HepG2 (cell line): ENCODE data around the gene DDX1. TPM values are rescaled to one million over a fixed set of nuclear protein-coding genes. Genes with fewer than 3 reads are reported as not detected.

Source experiments
- ATAC-seq: fragments of 200-7000 bp; cut with Tn5 transposase; 3 replicates; pipeline ENCODE4 v1.9.1; 2020; ENCODE audit warnings: mild to moderate bottlenecking, moderate library complexity
- BruUV-seq: library from RNA; stranded (reverse); fragments of 400-500 nt; replicated peaks from 2 replicates; lab custom pipeline; 2021; lab: Mats Ljungman, UMichigan
- CTCF ChIA-PET: fragments of 300-600 bp; formaldehyde crosslinking; extraction: SDS; loops from one replicate; lab custom pipeline; 2021; ENCODE audit warnings: low total read pairs, inconsistent platforms, low intra/inter-chr PET ratio; lab: Yijun Ruan, JAX
- POLR2A ChIA-PET: fragments of 350-600 bp; sonication (Branson Sonifier 250); formaldehyde crosslinking; loops from one replicate; lab custom pipeline; 2020; ENCODE audit warnings: antibody characterized with exemption, inconsistent platforms; lab: Yijun Ruan, JAX
- DNase-seq: peaks from one replicate; pipeline ENCODE4 v3.0.0-alpha.2; 2015; ENCODE audit warnings: low spot score
- FAIRE-seq: peaks from 3 replicates; lab custom pipeline; 2011; peaks lifted over from hg19 to GRCh38; lab: Jason Lieb, UNC
- H2AFZ ChIP-seq: one replicate; pipeline ENCODE4 v1.6.1; 2011; ENCODE audit warnings: low read length, inconsistent platforms
- H3K27ac ChIP-seq: fragments of 300-600 bp; 3 replicates; pipeline ENCODE4 v1.8.0; 2011; ENCODE audit warnings: mixed run types, mild to moderate bottlenecking, mixed read lengths, low read length, inconsistent platforms; ENCODE audit not compliant: insufficient read depth; ENCODE audit errors: extremely low read length
- H3K27me3 ChIP-seq, 2 experiments: fragments of 200-600 bp in 1 of 2; 2 replicates in 1 of 2; 3 replicates in 1 of 2; pipeline versions ENCODE4 v1.6.0 to v1.8.0; 2011; ENCODE audit warnings: low read length in 2 of 2, mild to moderate bottlenecking in 2 of 2, moderate library complexity in 2 of 2, inconsistent platforms in 1 of 2; ENCODE audit not compliant: insufficient read depth in 2 of 2, control insufficient read depth in 1 of 2
- H3K36me3 ChIP-seq, 2 experiments: fragments of 200-600 bp in 1 of 2; replicated peaks in 1 of 2; 2 replicates in 1 of 2; 3 replicates in 1 of 2; pipeline versions ENCODE4 v1.5.1 to v1.8.0; 2011; ENCODE audit warnings: low read length in 2 of 2, inconsistent platforms in 1 of 2; ENCODE audit not compliant: insufficient read depth in 2 of 2, control insufficient read depth in 1 of 2
- H3K4me1 ChIP-seq: 2 replicates; pipeline ENCODE4 v1.5.1; 2012; ENCODE audit warnings: low read length, inconsistent platforms; ENCODE audit not compliant: insufficient read depth
- H3K4me2 ChIP-seq: 2 replicates; pipeline ENCODE4 v1.6.0; 2011; ENCODE audit warnings: low read depth, low read length, inconsistent platforms
- H3K4me3 ChIP-seq, 3 experiments: fragments of 200-600 bp in 1 of 3; sonication (generic), shearing (Covaris generic) in 1 of 3; replicated peaks in 1 of 3; 2 replicates each; pipeline ENCODE4 v1.5.1; 2011 to 2016; ENCODE audit warnings: low read length in 3 of 3, inconsistent platforms in 2 of 3, low read depth in 2 of 3, mild to moderate bottlenecking in 2 of 3, control low read depth in 1 of 3, mixed read lengths in 1 of 3; ENCODE audit not compliant: insufficient read depth in 1 of 3
- H3K79me2 ChIP-seq: one replicate; pipeline ENCODE4 v1.6.1; 2011; ENCODE audit warnings: low read length, inconsistent platforms; ENCODE audit not compliant: insufficient read depth
- H3K9ac ChIP-seq: 2 replicates; pipeline ENCODE4 v1.6.0; 2011; ENCODE audit warnings: mild to moderate bottlenecking, low read depth, low read length, inconsistent platforms; ENCODE audit not compliant: insufficient read depth
- H3K9me3 ChIP-seq: 2 replicates; pipeline ENCODE4 v1.5.1; 2012; ENCODE audit warnings: mild to moderate bottlenecking, low read length
- H4K20me1 ChIP-seq: 2 replicates; pipeline ENCODE4 v1.6.0; 2011; ENCODE audit warnings: inconsistent platforms, mild to moderate bottlenecking, low read length, moderate library complexity; ENCODE audit not compliant: insufficient read depth
- HDAC6 ChIP-seq: fragments of 200-600 bp; sonication (generic); IDR thresholded peaks from 2 replicates; pipeline ENCODE4 v1.7.0; 2017; ENCODE audit warnings: mild to moderate bottlenecking, antibody characterized with exemption, low read length, low read depth
- HNRNPL ChIP-seq: fragments of 200-400 bp; formaldehyde crosslinking; IDR thresholded peaks from 2 replicates; pipeline ENCODE4 v1.6.1; 2017; ENCODE audit warnings: mild to moderate bottlenecking, low read depth, low read length
- LCORL ChIP-seq, 2 experiments: fragments of 450-650 bp in 1 of 2; sonication (generic) in 1 of 2; formaldehyde crosslinking in 1 of 2; IDR thresholded peaks; 2 replicates each; pipeline versions ENCODE4 v1.5.0 to v1.6.1; 2017 to 2020; ENCODE audit warnings: antibody characterized with exemption in 1 of 2, missing genetic modification reagents in 1 of 2
- MYNN ChIP-seq: sonication (generic); formaldehyde crosslinking; IDR thresholded peaks from 2 replicates; pipeline ENCODE4 v1.4.0; 2020; ENCODE audit warnings: mild to moderate bottlenecking, low read depth, missing genetic modification reagents
- ONECUT2 ChIP-seq: sonication (generic); formaldehyde crosslinking; IDR thresholded peaks from 2 replicates; pipeline ENCODE4 v1.4.0; 2020; ENCODE audit warnings: missing genetic modification reagents
- POLR2AphosphoS5 ChIP-seq: IDR thresholded peaks from 2 replicates; pipeline ENCODE4 v1.6.1; 2012; ENCODE audit warnings: low read depth, low read length
- PRMT3 ChIP-seq: sonication (generic); formaldehyde crosslinking; IDR thresholded peaks from 2 replicates; pipeline ENCODE4 v1.8.1; 2022; ENCODE audit warnings: low read depth, mild to moderate bottlenecking, moderate library complexity, missing genetic modification reagents, borderline replicate concordance
- REPIN1 ChIP-seq: sonication (generic); formaldehyde crosslinking; IDR thresholded peaks from 2 replicates; pipeline ENCODE4 v1.8.0; 2022; ENCODE audit warnings: missing genetic modification reagents, low read depth, mild to moderate bottlenecking, borderline replicate concordance
- YEATS4 ChIP-seq: sonication (generic); formaldehyde crosslinking; IDR thresholded peaks from 2 replicates; pipeline ENCODE4 v1.4.0; 2020; ENCODE audit warnings: missing genetic modification reagents, borderline replicate concordance
- ZFAT ChIP-seq: sonication (generic); formaldehyde crosslinking; conservative IDR thresholded peaks from 2 replicates; pipeline ENCODE4 v1.8.1; 2023; ENCODE audit warnings: missing genetic modification reagents, inconsistent platforms
- ZFP1 ChIP-seq: IDR thresholded peaks from 2 replicates; pipeline ENCODE4 v1.6.1; 2016
- ZNF335 ChIP-seq: sonication (generic); formaldehyde crosslinking; IDR thresholded peaks from 2 replicates; pipeline ENCODE4 v1.4.0; 2020; ENCODE audit warnings: missing genetic modification reagents
- ZNF337 ChIP-seq: sonication (generic); formaldehyde crosslinking; IDR thresholded peaks from 2 replicates; pipeline ENCODE4 v1.5.1; 2020; ENCODE audit warnings: missing genetic modification reagents, low read depth, mild to moderate bottlenecking, borderline replicate concordance
- ZNF674 ChIP-seq: sonication (generic); formaldehyde crosslinking; IDR thresholded peaks from 2 replicates; pipeline ENCODE4 v1.5.0; 2020; ENCODE audit warnings: low read depth, mild to moderate bottlenecking, missing genetic modification reagents
- ZNF747 ChIP-seq: sonication (generic); formaldehyde crosslinking; IDR thresholded peaks from 2 replicates; pipeline ENCODE4 v1.8.1; 2023; ENCODE audit warnings: missing genetic modification reagents, mild to moderate bottlenecking, borderline replicate concordance
- ZNF839 ChIP-seq: sonication (generic); formaldehyde crosslinking; IDR thresholded peaks from 2 replicates; pipeline ENCODE4 v1.4.0; 2020; ENCODE audit warnings: missing genetic modification reagents, mild to moderate bottlenecking, borderline replicate concordance
- WGBS: methylation state at CpG from one replicate; pipeline ENCODE4 v1.1.6; 2017; ENCODE audit warnings: low lambda C conversion rate; 5-methylcytosine and 5-hydroxymethylcytosine counted together
- in situ Hi-C: cut with HindIII; loops from 2 replicates; pipeline ENCODE4 v1.10.0; 2017; ENCODE audit warnings: low pct_unique_long_range_greater_than_20kb; ENCODE audit not compliant: extremely low pct_ligation_motif_present
- intact Hi-C: fragments of 100-400 bp; cut with micrococcal nuclease; formaldehyde crosslinking; loops from one replicate; pipeline ENCODE4 v1.10.0; 2022; ENCODE audit not compliant: unreplicated experiment
- polyA plus RNA-seq, 8 experiments: library from polyadenylated mRNA; depleted of rRNA in 3 of 8; stranded (reverse) in 7 of 8; unstranded in 1 of 8; fragments of >200 nt; fragmentation: Illumina TruSeq in 4 of 8; extraction: Trizol in 4 of 8; gene quantifications; 2 replicates each; pipeline versions ENCODE4 v1.2.1 to v1.2.3, GENCODE V29; 2011 to 2016; ENCODE audit warnings: low read depth in 4 of 8, missing spikeins in 1 of 8, mixed read lengths in 1 of 8; ENCODE audit not compliant: insufficient read depth in 1 of 8
- total RNA-seq, 5 experiments: library from RNA; depleted of rRNA; stranded (reverse); fragments of >200 nt; fragmentation: Illumina TruSeq; extraction: Trizol; gene quantifications; 2 replicates each; pipeline ENCODE4 v1.2.3, GENCODE V29; 2016; ENCODE audit warnings: low read depth in 1 of 5
- TF ChIP-seq, protein P1 (sequence below): sonication (generic); formaldehyde crosslinking; IDR thresholded peaks from 2 replicates; pipeline ENCODE4 v1.4.0; 2020; ENCODE audit warnings: missing genetic modification reagents, low read depth, mild to moderate bottlenecking, borderline replicate concordance
- TF ChIP-seq, protein P2 (sequence below): IDR thresholded peaks from 2 replicates; pipeline ENCODE4 v1.6.1; 2018; ENCODE audit warnings: missing genetic modification reagents
- TF ChIP-seq, protein P3 (sequence below): sonication (generic); formaldehyde crosslinking; IDR thresholded peaks from 2 replicates; pipeline ENCODE4 v1.5.0; 2020; ENCODE audit warnings: missing genetic modification reagents
- TF ChIP-seq, protein P4 (sequence below): sonication (generic); formaldehyde crosslinking; IDR thresholded peaks from 2 replicates; pipeline ENCODE4 v1.4.0; 2020; ENCODE audit warnings: missing genetic modification reagents

Gene DDX1
- total and polyA plus RNA-seq, 2 of the 13 experiments (the other 11 are each of a cell fraction or from before 2014, with no cell fraction given), result 81.6 to 130 TPM

DNA sequence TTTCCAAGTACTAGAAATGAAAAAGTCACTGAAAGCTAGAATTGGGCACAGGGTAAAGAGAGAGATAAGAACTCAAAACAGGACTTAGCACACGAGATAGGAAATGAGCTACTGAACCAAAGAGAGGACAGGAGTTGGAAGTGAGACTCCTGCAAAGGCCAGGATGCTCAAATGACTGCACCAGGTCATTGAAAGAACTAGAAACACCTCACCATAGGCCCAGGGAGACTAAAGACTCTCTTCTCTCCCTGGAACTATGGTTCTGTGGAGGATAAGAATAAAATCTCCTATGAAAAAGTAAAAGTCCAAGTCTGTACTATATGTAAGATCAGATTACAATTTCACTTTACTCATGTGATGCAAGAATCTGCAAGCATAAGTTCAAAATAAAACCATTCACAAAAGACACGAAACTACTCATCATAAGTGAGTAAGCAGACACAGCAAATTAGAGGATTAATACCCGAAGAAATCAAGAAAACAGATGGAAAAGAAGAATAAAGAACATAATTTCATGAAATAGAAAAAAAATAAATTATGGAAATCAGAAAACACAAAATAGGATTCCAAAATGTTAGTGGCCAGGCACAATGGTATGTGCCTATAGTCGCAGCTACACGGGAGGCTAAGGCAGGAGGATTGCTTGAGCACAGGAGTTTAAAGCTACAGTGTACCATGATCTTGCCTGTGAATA is 37.0 kb upstream of the DDX1 start:
- DNase-seq, result no peak
- ATAC-seq, result no peak
- H3K9me3 ChIP-seq, result no peaks in the 10 kb centered on the region
- no peak overlapping the region for H2AFZ ChIP-seq
- H3K79me2 ChIP-seq, result peaks cover 33% of the 10 kb centered on the region
- CTCF ChIA-PET, result no interaction called here
- no peak overlapping the region for H3K27ac ChIP-seq
- BruUV-seq, result no TSS peak
- H4K20me1 ChIP-seq, result no peaks in the 10 kb centered on the region
- in situ Hi-C loops, result no loop called here
- H3K27me3 ChIP-seq, result no peaks in the 10 kb centered on the region
- peaks cover 3 to 18% of the 10 kb centered on the region in 2 experiments for H3K36me3 ChIP-seq
- H3K4me2 ChIP-seq, result no peak overlapping the region
- TF ChIP-seq ZFAT, result no peak
- TF ChIP-seq ZNF839 (CRISPR knock-in tag), result no peak
- TF ChIP-seq HNRNPL, result no peak
- TF ChIP-seq, protein P1, sequence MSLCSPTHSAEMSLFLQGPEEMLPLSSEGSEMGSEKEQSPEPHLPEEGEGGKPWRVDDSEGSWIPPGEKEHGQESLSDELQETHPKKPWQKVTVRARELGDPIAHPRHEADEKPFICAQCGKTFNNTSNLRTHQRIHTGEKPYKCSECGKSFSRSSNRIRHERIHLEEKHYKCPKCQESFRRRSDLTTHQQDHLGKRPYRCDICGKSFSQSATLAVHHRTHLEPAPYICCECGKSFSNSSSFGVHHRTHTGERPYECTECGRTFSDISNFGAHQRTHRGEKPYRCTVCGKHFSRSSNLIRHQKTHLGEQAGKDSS (CRISPR knock-in tag), result no peak
- TF ChIP-seq ZNF337 (CRISPR knock-in tag), result no peak
- TF ChIP-seq, protein P2, sequence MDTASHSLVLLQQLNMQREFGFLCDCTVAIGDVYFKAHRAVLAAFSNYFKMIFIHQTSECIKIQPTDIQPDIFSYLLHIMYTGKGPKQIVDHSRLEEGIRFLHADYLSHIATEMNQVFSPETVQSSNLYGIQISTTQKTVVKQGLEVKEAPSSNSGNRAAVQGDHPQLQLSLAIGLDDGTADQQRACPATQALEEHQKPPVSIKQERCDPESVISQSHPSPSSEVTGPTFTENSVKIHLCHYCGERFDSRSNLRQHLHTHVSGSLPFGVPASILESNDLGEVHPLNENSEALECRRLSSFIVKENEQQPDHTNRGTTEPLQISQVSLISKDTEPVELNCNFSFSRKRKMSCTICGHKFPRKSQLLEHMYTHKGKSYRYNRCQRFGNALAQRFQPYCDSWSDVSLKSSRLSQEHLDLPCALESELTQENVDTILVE, result no peak
- TF ChIP-seq POLR2AphosphoS5, result no peak
- no peak for TF ChIP-seq YEATS4 (CRISPR knock-in tag)
- no peak for TF ChIP-seq ZNF335 (CRISPR knock-in tag)
- no peak for TF ChIP-seq ZFP1 (CRISPR knock-in tag)
- TF ChIP-seq REPIN1 (CRISPR knock-in tag), result no peak
- no peak for TF ChIP-seq ZNF747 (CRISPR knock-in tag)
- TF ChIP-seq ZNF674, result no peak
- TF ChIP-seq, protein P3, sequence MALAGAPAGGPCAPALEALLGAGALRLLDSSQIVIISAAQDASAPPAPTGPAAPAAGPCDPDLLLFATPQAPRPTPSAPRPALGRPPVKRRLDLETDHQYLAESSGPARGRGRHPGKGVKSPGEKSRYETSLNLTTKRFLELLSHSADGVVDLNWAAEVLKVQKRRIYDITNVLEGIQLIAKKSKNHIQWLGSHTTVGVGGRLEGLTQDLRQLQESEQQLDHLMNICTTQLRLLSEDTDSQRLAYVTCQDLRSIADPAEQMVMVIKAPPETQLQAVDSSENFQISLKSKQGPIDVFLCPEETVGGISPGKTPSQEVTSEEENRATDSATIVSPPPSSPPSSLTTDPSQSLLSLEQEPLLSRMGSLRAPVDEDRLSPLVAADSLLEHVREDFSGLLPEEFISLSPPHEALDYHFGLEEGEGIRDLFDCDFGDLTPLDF (CRISPR knock-in tag), result no peak
- no peak for TF ChIP-seq LCORL (IDR thresholded peaks at IDR 0.05)
- no peak for TF ChIP-seq LCORL (CRISPR knock-in tag; IDR thresholded peaks at IDR 0.05)
- no peak for TF ChIP-seq HDAC6
- TF ChIP-seq ONECUT2 (CRISPR knock-in tag), result no peak
- TF ChIP-seq, protein P4, sequence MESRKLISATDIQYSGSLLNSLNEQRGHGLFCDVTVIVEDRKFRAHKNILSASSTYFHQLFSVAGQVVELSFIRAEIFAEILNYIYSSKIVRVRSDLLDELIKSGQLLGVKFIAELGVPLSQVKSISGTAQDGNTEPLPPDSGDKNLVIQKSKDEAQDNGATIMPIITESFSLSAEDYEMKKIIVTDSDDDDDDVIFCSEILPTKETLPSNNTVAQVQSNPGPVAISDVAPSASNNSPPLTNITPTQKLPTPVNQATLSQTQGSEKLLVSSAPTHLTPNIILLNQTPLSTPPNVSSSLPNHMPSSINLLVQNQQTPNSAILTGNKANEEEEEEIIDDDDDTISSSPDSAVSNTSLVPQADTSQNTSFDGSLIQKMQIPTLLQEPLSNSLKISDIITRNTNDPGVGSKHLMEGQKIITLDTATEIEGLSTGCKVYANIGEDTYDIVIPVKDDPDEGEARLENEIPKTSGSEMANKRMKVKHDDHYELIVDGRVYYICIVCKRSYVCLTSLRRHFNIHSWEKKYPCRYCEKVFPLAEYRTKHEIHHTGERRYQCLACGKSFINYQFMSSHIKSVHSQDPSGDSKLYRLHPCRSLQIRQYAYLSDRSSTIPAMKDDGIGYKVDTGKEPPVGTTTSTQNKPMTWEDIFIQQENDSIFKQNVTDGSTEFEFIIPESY (CRISPR knock-in tag), result no peak
- no peak for TF ChIP-seq MYNN (CRISPR knock-in tag)
- TF ChIP-seq PRMT3 (CRISPR knock-in tag), result no peak
- WGBS, result 95% methylated on average over 5 of the region's 5 CpGs
- POLR2A ChIA-PET, result no interaction called here
- intact Hi-C loops, result no loop called here
- FAIRE-seq, result no peak
- H3K4me3 ChIP-seq, result no peak overlapping the region
- H3K9ac ChIP-seq, result no peak overlapping the region
- peaks cover 24% of the 10 kb centered on the region for H3K4me1 ChIP-seq
